Measurements from ENCODE around the gene TAMALIN. TPM values are rescaled to one million over a fixed set of nuclear protein-coding genes. Genes with fewer than 3 reads are reported as not detected.

Gene TAMALIN
- total RNA-seq, 4 donors from 2014 or later: 19.0 to 67.9 (median 29.5) TPM

DNA sequence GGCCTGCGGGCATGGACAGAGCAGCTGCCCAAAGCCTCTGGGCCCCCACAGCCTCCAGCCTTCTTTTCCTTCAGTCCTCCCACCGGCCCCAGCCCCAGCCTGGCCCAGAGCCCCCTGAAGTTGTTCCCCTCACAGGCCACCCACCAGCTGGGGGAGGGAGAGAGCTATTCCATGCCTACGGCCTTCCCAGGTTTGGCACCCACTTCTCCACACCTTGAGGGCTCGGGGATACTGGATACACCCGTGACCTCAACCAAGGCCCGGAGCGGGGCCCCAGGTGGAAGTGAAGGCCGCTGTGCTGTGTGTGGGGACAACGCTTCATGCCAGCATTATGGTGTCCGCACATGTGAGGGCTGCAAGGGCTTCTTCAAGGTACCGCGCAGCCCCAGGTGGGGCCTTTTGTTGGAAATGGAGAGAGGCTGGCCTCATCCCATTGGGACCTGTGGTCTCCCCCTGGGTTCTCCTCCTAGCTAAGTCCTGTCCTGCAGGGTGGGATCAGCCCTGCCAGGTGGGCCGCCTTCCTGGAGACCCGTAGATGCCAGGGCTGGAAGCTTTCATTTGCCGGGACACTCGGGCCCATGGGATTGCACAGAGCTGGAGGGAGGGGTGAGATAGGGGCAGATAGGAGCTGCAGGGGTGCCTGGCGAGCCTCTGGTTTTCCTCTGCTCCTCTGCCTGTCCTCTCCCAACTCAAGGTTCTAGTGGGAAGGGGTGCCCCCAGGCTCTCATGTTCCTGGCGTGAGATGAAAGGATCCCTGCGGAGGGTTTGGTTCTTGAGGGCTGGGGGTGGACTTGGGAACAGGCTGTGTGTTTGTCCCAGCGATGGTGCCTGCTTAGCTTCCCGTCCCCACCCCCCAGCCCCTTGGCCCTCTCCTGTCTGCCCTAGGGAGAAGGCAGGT is 48.3 kb downstream of the TAMALIN start:
- DNase-seq (ENCODE audit: low spot score) (no peak), ATAC-seq (ENCODE audit: low FRiP score) (no peak)
- TF ChIP-seq, protein P1, sequence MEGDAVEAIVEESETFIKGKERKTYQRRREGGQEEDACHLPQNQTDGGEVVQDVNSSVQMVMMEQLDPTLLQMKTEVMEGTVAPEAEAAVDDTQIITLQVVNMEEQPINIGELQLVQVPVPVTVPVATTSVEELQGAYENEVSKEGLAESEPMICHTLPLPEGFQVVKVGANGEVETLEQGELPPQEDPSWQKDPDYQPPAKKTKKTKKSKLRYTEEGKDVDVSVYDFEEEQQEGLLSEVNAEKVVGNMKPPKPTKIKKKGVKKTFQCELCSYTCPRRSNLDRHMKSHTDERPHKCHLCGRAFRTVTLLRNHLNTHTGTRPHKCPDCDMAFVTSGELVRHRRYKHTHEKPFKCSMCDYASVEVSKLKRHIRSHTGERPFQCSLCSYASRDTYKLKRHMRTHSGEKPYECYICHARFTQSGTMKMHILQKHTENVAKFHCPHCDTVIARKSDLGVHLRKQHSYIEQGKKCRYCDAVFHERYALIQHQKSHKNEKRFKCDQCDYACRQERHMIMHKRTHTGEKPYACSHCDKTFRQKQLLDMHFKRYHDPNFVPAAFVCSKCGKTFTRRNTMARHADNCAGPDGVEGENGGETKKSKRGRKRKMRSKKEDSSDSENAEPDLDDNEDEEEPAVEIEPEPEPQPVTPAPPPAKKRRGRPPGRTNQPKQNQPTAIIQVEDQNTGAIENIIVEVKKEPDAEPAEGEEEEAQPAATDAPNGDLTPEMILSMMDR (IDR thresholded peaks at IDR 0.05): no peak

DNA sequence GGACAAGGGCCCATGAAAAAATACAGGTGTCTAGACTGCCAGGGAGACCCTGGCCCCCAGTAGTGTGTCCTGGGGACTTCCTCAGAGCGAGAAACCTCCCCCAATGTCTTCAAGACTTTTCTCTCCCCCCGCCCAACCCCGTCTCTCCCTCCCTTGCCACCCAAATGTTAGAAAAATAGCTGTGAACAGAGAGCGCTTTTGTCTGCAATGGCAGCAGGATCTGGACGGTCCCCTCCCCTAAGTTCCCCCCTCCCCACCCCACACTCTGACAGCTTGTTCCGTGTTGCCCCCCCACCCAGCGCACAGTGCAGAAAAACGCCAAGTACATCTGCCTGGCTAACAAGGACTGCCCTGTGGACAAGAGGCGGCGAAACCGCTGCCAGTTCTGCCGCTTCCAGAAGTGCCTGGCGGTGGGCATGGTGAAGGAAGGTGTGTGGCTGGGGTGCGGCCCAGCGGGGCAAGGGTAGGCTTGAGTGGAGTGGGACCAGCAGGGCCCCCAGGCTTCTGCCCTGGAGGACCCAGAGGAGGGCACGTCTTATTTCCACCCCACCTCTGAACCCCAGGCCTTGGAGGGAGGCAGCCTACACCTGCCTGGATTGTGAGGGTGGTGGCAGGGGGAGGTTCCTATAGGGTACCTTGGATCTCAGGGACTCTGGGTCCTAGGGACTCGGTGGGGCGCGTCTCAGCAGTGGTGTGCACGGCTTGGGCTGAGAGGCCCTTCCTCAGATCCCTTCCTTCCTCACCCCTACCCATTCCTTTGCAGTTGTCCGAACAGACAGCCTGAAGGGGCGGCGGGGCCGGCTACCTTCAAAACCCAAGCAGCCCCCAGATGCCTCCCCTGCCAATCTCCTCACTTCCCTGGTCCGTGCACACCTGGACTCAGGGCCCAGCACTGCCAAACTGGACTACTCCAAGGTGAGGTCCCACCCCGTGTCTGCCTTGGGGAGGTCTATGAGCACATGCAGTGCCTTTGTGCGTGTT is 49.3 kb downstream of the TAMALIN start:
- ATAC-seq (ENCODE audit: low FRiP score) (no peak), DNase-seq (ENCODE audit: low spot score) (no peak)
- TF ChIP-seq, protein P1 (IDR thresholded peaks at IDR 0.05): no peak

DNA sequence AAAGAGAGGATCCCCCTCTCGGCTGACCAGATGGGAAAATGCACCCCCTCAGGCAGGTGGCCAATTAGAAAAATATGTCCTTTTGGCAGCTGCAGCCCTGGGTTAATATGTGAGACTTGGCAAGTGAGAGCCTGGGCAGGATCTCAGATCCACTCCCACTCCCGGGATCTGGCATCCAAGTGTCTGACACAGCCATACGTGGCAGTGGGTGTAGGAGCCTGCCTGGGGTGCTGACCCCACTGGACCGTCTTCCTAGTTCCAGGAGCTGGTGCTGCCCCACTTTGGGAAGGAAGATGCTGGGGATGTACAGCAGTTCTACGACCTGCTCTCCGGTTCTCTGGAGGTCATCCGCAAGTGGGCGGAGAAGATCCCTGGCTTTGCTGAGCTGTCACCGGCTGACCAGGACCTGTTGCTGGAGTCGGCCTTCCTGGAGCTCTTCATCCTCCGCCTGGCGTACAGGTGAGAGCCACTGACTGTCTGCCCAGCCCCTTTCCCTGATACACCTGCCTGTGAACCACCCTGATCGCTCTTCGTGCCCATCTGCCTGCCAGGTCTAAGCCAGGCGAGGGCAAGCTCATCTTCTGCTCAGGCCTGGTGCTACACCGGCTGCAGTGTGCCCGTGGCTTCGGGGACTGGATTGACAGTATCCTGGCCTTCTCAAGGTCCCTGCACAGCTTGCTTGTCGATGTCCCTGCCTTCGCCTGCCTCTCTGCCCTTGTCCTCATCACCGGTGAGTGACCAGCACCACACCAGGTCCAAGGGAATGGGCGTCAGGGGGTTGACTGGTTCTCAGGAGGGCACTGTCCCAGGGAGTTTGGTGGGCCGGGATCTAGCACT is 50.3 kb downstream of the TAMALIN start:
- TF ChIP-seq, protein P1 (IDR thresholded peaks at IDR 0.05): no peak
- no peak for ATAC-seq (ENCODE audit: low FRiP score)
- no peak for DNase-seq (ENCODE audit: low spot score)

DNA sequence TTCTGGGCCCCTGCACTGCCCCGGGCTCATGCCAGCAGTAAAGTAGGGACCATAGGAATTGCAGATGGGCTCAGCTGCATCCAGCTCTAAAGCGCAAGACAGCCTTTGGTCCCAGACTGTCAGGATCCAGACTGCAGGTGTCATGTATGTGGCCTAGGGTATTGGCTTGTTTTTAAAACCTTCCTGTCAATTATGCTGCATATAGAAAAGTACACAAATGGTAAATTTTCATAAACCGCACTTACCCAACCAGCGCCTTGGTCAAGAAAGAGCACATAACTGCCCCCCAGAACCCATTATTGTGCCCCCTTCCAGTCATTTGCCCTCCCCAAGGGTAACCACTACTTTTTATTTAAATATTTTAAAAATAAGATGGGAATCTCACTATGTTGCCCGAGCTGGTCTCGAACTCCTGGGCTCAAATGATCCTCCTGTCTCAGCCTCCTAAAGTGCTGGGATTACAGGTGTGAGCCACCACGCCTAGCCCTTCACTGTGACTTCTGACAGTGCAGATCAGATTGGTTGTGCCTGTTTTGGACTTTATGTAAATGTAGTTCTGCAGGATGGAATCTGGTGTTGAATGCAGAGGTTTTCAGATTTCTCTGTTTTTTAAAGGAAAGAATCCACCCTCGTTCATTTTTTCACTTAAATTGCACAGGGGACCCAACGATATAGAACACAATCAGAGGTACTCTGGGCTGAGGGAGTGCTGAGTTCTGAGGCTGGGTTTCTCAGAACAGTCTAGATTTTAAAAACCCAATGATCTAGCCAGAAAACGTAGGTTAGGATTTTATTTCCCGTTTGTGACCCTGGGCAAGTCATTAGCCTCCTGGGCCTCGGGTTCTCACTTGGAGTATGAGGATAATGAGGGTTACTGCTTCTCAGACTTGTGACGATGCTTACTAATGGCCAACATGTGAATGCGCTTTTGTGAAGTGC is 51.2 kb downstream of the TAMALIN start:
- no peak for ATAC-seq (ENCODE audit: low FRiP score)
- TF ChIP-seq, protein P1 (IDR thresholded peaks at IDR 0.05): no peak
- no peak for DNase-seq (ENCODE audit: low spot score)

DNA sequence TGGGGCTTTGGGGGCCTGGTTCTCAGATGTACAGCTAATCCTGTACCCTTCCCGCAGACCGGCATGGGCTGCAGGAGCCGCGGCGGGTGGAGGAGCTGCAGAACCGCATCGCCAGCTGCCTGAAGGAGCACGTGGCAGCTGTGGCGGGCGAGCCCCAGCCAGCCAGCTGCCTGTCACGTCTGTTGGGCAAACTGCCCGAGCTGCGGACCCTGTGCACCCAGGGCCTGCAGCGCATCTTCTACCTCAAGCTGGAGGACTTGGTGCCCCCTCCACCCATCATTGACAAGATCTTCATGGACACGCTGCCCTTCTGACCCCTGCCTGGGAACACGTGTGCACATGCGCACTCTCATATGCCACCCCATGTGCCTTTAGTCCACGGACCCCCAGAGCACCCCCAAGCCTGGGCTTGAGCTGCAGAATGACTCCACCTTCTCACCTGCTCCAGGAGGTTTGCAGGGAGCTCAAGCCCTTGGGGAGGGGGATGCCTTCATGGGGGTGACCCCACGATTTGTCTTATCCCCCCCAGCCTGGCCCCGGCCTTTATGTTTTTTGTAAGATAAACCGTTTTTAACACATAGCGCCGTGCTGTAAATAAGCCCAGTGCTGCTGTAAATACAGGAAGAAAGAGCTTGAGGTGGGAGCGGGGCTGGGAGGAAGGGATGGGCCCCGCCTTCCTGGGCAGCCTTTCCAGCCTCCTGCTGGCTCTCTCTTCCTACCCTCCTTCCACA is 52.0 kb downstream of the TAMALIN start:
- DNase-seq (ENCODE audit: low spot score): no peak
- TF ChIP-seq, protein P1 (IDR thresholded peaks at IDR 0.05): no peak
- peak; percentile 21 for ATAC-seq (ENCODE audit: low FRiP score)
